ENCODE results near the gene PKNOX2. TPM values are rescaled to one million over a fixed set of nuclear protein-coding genes. Genes with fewer than 3 reads are reported as not detected.

PKNOX2 gene
- total and polyA plus RNA-seq, 4 donors = 3.1 to 10.6 (median 7.9) TPM

DNA sequence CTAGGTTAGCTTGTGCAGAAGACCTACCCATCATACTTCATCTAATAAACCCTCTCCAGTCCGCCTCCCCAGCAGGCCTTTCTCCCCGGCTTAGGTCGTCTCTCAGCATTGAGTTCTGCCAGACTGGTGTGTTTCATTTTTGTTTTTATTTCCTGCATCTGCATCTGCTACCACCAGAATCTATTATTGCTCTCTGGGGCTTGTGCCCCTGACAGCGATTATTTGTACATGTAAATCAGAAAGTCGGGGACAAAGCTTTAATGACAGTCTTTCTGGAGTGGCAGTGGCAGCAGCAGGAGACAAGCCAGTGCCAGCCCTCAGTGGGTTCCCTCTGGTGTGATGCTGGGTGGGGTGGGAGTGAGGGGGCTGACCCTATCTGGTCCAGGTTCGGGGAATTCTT is 127.5 kb downstream of the PKNOX2 start:
- DNase-seq (no peak), ATAC-seq (ENCODE audit: insufficient read depth, low FRiP score) (no peak)
- no peak overlapping the region for H3K4me3 ChIP-seq
- no peak overlapping the region for H3K27ac ChIP-seq (ENCODE audit: low read depth in 1 of 2, low read length in 1 of 2)
- TF ChIP-seq CTCF (IDR thresholded peaks at IDR 0.05; ENCODE audit: control extremely low read depth, extremely low read depth) = no peak
- WGBS, 2 donors = 89 to 95% methylated on average over 6 of the region's 6 CpGs
- peaks cover 0 to 32% (median 16%) of the 10 kb centered on the region in 5 donors for H3K4me1 ChIP-seq (ENCODE audit: control insufficient read depth in 5 of 5, insufficient read depth in 5 of 5, low read length in 5 of 5)
- no peaks in the 10 kb centered on the region for H3K27me3 ChIP-seq (ENCODE audit: control insufficient read depth in 3 of 3, insufficient read depth in 3 of 3, low read length in 2 of 3)
- no peak overlapping the region for H3K9ac ChIP-seq (ENCODE audit: insufficient read depth in 1 of 2, low read length in 2 of 2)
- H3K9me3 ChIP-seq (ENCODE audit: control insufficient read depth in 4 of 4, insufficient read depth in 3 of 4, low read length in 3 of 4) = peaks cover 0 to 2% (median 0%) of the 10 kb centered on the region in 4 donors
- no peaks in the 10 kb centered on the region for H3K36me3 ChIP-seq (ENCODE audit: control insufficient read depth in 4 of 4, insufficient read depth in 4 of 4, low read length in 4 of 4)

DNA sequence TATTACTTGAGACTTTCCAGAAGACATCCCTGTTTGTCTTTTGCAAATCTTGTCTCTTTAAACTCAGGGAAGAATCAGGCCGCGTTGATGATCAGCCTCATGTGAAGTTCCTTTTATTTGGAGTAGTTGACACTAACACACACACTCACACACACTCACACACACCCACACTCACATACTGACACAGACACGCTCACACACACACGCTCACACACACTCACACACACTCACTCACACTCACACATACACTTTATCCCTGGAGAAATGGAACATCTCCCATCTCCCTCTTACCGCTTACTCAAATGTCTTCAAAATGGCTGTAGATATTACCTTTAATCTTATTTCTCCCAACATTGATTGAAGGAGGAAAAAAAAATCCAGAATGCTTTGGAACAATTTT is 129.0 kb downstream of the PKNOX2 start:
- 87% methylated on average over 5 of the region's 5 CpGs for WGBS, 2 donors
- DNase-seq = no peak
- H3K4me3 ChIP-seq = no peak overlapping the region
- H3K27ac ChIP-seq (ENCODE audit: low read depth in 1 of 2, low read length in 1 of 2) = no peak overlapping the region
- peaks cover 0 to 17% (median 3%) of the 10 kb centered on the region in 5 donors for H3K4me1 ChIP-seq (ENCODE audit: control insufficient read depth in 5 of 5, insufficient read depth in 5 of 5, low read length in 5 of 5)
- no peak for ATAC-seq (ENCODE audit: insufficient read depth, low FRiP score)
- peaks cover 0 to 2% (median 0%) of the 10 kb centered on the region in 4 donors for H3K9me3 ChIP-seq (ENCODE audit: control insufficient read depth in 4 of 4, insufficient read depth in 3 of 4, low read length in 3 of 4)
- no peaks in the 10 kb centered on the region for H3K27me3 ChIP-seq (ENCODE audit: control insufficient read depth in 3 of 3, insufficient read depth in 3 of 3, low read length in 2 of 3)
- TF ChIP-seq CTCF (IDR thresholded peaks at IDR 0.05; ENCODE audit: control extremely low read depth, extremely low read depth) = no peak
- no peak overlapping the region for H3K9ac ChIP-seq (ENCODE audit: insufficient read depth in 1 of 2, low read length in 2 of 2)
- H3K36me3 ChIP-seq (ENCODE audit: control insufficient read depth in 4 of 4, insufficient read depth in 4 of 4, low read length in 4 of 4) = no peaks in the 10 kb centered on the region

DNA sequence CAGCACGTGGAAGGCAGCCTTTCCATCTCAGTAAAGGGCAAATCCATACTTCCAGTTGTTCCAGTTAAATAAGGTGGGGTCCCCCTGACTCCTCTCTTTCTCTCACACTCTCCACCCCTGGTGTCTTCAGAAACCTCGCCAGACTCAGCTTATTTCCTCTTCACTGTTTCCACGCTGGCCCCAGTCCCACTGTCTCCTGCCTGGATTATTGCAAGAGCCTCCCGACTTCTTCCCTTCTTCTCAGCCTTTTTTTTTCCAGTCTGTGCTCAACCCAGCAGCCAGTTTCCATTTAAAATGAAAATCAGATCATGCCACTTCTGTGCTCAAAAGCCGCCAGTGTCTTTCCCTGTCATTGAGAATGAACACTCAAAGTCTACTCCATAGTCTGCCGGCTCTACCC is 131.4 kb downstream of the PKNOX2 start:
- peak in 2 of 3 donors; percentile 62 to 77 for DNase-seq
- H3K9ac ChIP-seq (ENCODE audit: insufficient read depth in 1 of 2, low read length in 2 of 2) = no peak overlapping the region
- peaks cover 0 to 2% (median 0%) of the 10 kb centered on the region in 4 donors for H3K9me3 ChIP-seq (ENCODE audit: control insufficient read depth in 4 of 4, insufficient read depth in 3 of 4, low read length in 3 of 4)
- H3K27me3 ChIP-seq (ENCODE audit: control insufficient read depth in 3 of 3, insufficient read depth in 3 of 3, low read length in 2 of 3) = no peaks in the 10 kb centered on the region
- no peak for ATAC-seq (ENCODE audit: insufficient read depth, low FRiP score)
- TF ChIP-seq CTCF (IDR thresholded peaks at IDR 0.05; ENCODE audit: control extremely low read depth, extremely low read depth) = no peak
- H3K4me1 ChIP-seq (ENCODE audit: control insufficient read depth in 5 of 5, insufficient read depth in 5 of 5, low read length in 5 of 5) = peaks cover 0 to 13% (median 4%) of the 10 kb centered on the region in 5 donors
- no peak overlapping the region for H3K27ac ChIP-seq (ENCODE audit: low read depth in 1 of 2, low read length in 1 of 2)
- 64 to 68% methylated on average over 6 of the region's 6 CpGs for WGBS, 2 donors
- H3K36me3 ChIP-seq (ENCODE audit: control insufficient read depth in 4 of 4, insufficient read depth in 4 of 4, low read length in 4 of 4) = no peaks in the 10 kb centered on the region
- no peak overlapping the region for H3K4me3 ChIP-seq

- no peak overlapping the region for H3K9ac ChIP-seq (ENCODE audit: insufficient read depth in 1 of 2, low read length in 2 of 2)
- no peak for TF ChIP-seq CTCF (IDR thresholded peaks at IDR 0.05; ENCODE audit: control extremely low read depth, extremely low read depth)
- H3K36me3 ChIP-seq (ENCODE audit: control insufficient read depth in 4 of 4, insufficient read depth in 4 of 4, low read length in 4 of 4) = peaks cover 0 to under 1% (median 0%) of the 10 kb centered on the region in 4 donors
- no peaks in the 10 kb centered on the region for H3K27me3 ChIP-seq (ENCODE audit: control insufficient read depth in 3 of 3, insufficient read depth in 3 of 3, low read length in 2 of 3)
- no peak for ATAC-seq (ENCODE audit: insufficient read depth, low FRiP score)
- no peak overlapping the region for H3K27ac ChIP-seq (ENCODE audit: low read depth in 1 of 2, low read length in 1 of 2)
- WGBS, 2 donors = 55 to 58% methylated on average over 7 of the region's 7 CpGs
- no peak for DNase-seq
- peaks cover 0 to 2% (median 0%) of the 10 kb centered on the region in 4 donors for H3K9me3 ChIP-seq (ENCODE audit: control insufficient read depth in 4 of 4, insufficient read depth in 3 of 4, low read length in 3 of 4)
- H3K4me1 ChIP-seq (ENCODE audit: control insufficient read depth in 5 of 5, insufficient read depth in 5 of 5, low read length in 5 of 5) = peaks cover 0 to 18% (median 4%) of the 10 kb centered on the region in 5 donors
- no peak overlapping the region for H3K4me3 ChIP-seq
Observed at GRCh38 chr11:125297346-125297915, 132.9 kb downstream of the PKNOX2 start.

All from lung (tissue), 12 donors.